C4-2B (cell line): ENCODE measurements around the gene SETDB2.

Experiments
- H3K27ac ChIP-seq: fragments of 450-650 bp; 2 replicates; pipeline ENCODE4 v1.5.1; 2017
- ZFX ChIP-seq: fragments of 450-650 bp; IDR thresholded peaks from 2 replicates; pipeline ENCODE4 v1.6.1; 2017
- TF ChIP-seq, protein P1 (sequence below): fragments of 450-650 bp; conservative IDR thresholded peaks from 2 replicates; pipeline ENCODE4 v1.5.1; 2017; ENCODE audit warnings: mild to moderate bottlenecking

SETDB2 gene

DNA sequence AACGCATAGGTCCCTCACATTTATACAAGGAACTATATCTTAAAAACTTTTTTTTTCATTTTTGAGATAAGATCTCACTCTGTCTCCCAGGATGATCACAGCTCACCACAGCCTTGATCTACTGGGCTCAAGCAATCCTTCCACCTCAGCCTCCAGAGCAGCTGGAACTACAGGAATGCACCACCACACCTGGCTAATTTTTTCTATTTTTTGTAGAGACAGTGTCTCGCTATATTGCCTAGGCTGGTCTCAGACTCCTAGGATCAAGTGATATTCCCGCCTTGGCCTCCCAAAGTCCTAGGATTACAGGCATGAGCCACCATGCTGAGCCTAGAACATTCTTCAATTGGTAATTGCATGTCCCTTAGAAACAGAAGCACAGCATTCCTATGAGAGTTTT lies 99.6 kb downstream of the SETDB2 start:
- no peak for TF ChIP-seq ZFX
- TF ChIP-seq, protein P1, sequence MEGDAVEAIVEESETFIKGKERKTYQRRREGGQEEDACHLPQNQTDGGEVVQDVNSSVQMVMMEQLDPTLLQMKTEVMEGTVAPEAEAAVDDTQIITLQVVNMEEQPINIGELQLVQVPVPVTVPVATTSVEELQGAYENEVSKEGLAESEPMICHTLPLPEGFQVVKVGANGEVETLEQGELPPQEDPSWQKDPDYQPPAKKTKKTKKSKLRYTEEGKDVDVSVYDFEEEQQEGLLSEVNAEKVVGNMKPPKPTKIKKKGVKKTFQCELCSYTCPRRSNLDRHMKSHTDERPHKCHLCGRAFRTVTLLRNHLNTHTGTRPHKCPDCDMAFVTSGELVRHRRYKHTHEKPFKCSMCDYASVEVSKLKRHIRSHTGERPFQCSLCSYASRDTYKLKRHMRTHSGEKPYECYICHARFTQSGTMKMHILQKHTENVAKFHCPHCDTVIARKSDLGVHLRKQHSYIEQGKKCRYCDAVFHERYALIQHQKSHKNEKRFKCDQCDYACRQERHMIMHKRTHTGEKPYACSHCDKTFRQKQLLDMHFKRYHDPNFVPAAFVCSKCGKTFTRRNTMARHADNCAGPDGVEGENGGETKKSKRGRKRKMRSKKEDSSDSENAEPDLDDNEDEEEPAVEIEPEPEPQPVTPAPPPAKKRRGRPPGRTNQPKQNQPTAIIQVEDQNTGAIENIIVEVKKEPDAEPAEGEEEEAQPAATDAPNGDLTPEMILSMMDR = no peak

More for the DNA sequence above, 99.6 kb downstream of the SETDB2 start:
- H3K27ac ChIP-seq = no peak overlapping the region
